CD8-positive, alpha-beta memory T cell (primary cell): ENCODE data around the gene DMRT2. TPM values are rescaled to one million over a fixed set of nuclear protein-coding genes. Genes with fewer than 3 reads are reported as not detected.

Experiments
- CTCF ChIA-PET: fragments of 350-600 bp; sonication (Branson Sonifier 250); formaldehyde crosslinking; loops from one replicate; lab custom pipeline; 2021; ENCODE audit warnings: antibody characterized with exemption; lab: Charles Lee
- POLR2A ChIA-PET: fragments of 350-600 bp; sonication (Branson Sonifier 250); formaldehyde crosslinking; loops from one replicate; lab custom pipeline; 2021; ENCODE audit warnings: antibody characterized with exemption; lab: Charles Lee
- DNase-seq, 5 donors: peaks; one replicate each; pipeline versions ENCODE4 v3.0.0 to v3.0.0-alpha.2; 2020 to 2022; ENCODE audit warnings: mixed read lengths in 1 of 5
- H3K27ac ChIP-seq: one replicate; pipeline ENCODE4 v1.7.0; 2013; ENCODE audit warnings: low read depth, mild to moderate bottlenecking, low read length, moderate library complexity
- H3K27me3 ChIP-seq: 2 replicates; pipeline ENCODE4 v1.7.0; 2013; ENCODE audit warnings: low read length, mild to moderate bottlenecking; ENCODE audit not compliant: insufficient read depth, poor library complexity, severe bottlenecking
- H3K36me3 ChIP-seq: 2 replicates; pipeline ENCODE4 v1.7.0; 2013; ENCODE audit warnings: mild to moderate bottlenecking, low read length, moderate library complexity; ENCODE audit not compliant: insufficient read depth
- H3K4me1 ChIP-seq: 2 replicates; pipeline ENCODE4 v1.7.0; 2013; ENCODE audit warnings: mild to moderate bottlenecking, low read length, moderate library complexity; ENCODE audit not compliant: insufficient read depth
- H3K4me3 ChIP-seq: 2 replicates; pipeline ENCODE4 v1.7.0; 2013; ENCODE audit warnings: mild to moderate bottlenecking, low read length
- H3K9me3 ChIP-seq: 2 replicates; pipeline ENCODE4 v1.7.0; 2013; ENCODE audit warnings: mild to moderate bottlenecking, low read length
- H3K27ac Mint-ChIP-seq, 8 donors: one replicate each; pipeline ENCODE4 v1.8.0; 2020 to 2021; ENCODE audit warnings: mixed read lengths in 8 of 8, mild to moderate bottlenecking in 6 of 8, inconsistent platforms in 3 of 8, moderate library complexity in 3 of 8
- H3K27me3 Mint-ChIP-seq, 2 donors: one replicate each; pipeline ENCODE4 v1.8.0; 2020 to 2021; ENCODE audit warnings: mixed read lengths in 2 of 2, mild to moderate bottlenecking in 1 of 2, moderate library complexity in 1 of 2
- H3K36me3 Mint-ChIP-seq, 3 donors: one replicate each; pipeline ENCODE4 v1.8.0; 2020 to 2021; ENCODE audit warnings: mixed read lengths in 3 of 3, inconsistent platforms in 1 of 3, mild to moderate bottlenecking in 1 of 3
- H3K4me1 Mint-ChIP-seq, 3 donors: one replicate each; pipeline ENCODE4 v1.8.0; 2020 to 2021; ENCODE audit warnings: mixed read lengths in 3 of 3, inconsistent platforms in 1 of 3, mild to moderate bottlenecking in 1 of 3
- H3K4me3 Mint-ChIP-seq, 7 donors: one replicate each; pipeline ENCODE4 v1.8.0; 2020 to 2021; ENCODE audit warnings: mixed read lengths in 7 of 7, mild to moderate bottlenecking in 6 of 7, moderate library complexity in 4 of 7, inconsistent platforms in 2 of 7
- H3K9me3 Mint-ChIP-seq, 5 donors: one replicate each; pipeline ENCODE4 v1.8.0; 2020 to 2022; ENCODE audit warnings: mixed read lengths in 5 of 5, mild to moderate bottlenecking in 3 of 5, moderate library complexity in 2 of 5, inconsistent platforms in 1 of 5
- polyA plus RNA-seq: library from polyadenylated mRNA; unstranded; fragments of 300-500 nt; fragmentation: Illumina TruSeq; gene quantifications from one replicate; pipeline ENCODE4 v1.2.3, GENCODE V29; 2021
- total RNA-seq, 2 experiments: library from RNA; stranded (reverse); gene quantifications; one replicate each; pipeline ENCODE4 v1.2.3, GENCODE V29; 2021

Gene DMRT2
- total and polyA plus RNA-seq, 3 experiments from 2014 or later, result 0.23 TPM; not detected in 2

- Mint-ChIP-seq H3K4me3 (no peak overlapping the region), H3K9me3 (peaks cover 0 to 2% (median 0%) of the 10 kb centered on the region in 5 donors), H3K27me3 (peaks cover 5 to 16% of the 10 kb centered on the region in 2 donors), H3K36me3 (no peaks in the 10 kb centered on the region), H3K27ac (no peak overlapping the region), H3K4me1 (no peaks in the 10 kb centered on the region)
- H3K27me3 ChIP-seq, result no peaks in the 10 kb centered on the region
- CTCF ChIA-PET, result no interaction called here
- H3K4me1 ChIP-seq, result no peaks in the 10 kb centered on the region
- no peaks in the 10 kb centered on the region for H3K9me3 ChIP-seq
- POLR2A ChIA-PET, result no interaction called here
- H3K27ac ChIP-seq, result no peak overlapping the region
- no peak for DNase-seq
- H3K4me3 ChIP-seq, result no peak overlapping the region
- no peaks in the 10 kb centered on the region for H3K36me3 ChIP-seq
Measured at GRCh38 chr9:1083325-1083913, 33.3 kb downstream of the DMRT2 start.

GRCh38 chr9:1085086-1085485 is 34.9 kb downstream of the DMRT2 start:
- H3K36me3 Mint-ChIP-seq, result no peaks in the 10 kb centered on the region
- H3K36me3 ChIP-seq, result no peaks in the 10 kb centered on the region
- H3K4me1 Mint-ChIP-seq, result no peaks in the 10 kb centered on the region
- no peaks in the 10 kb centered on the region for H3K4me1 ChIP-seq
- no peak for DNase-seq
- H3K27ac Mint-ChIP-seq, result no peak overlapping the region
- no peaks in the 10 kb centered on the region for H3K27me3 ChIP-seq
- no peak overlapping the region for H3K4me3 ChIP-seq
- peaks cover 0 to 2% (median 0%) of the 10 kb centered on the region in 5 donors for H3K9me3 Mint-ChIP-seq
- no peak overlapping the region for H3K27ac ChIP-seq
- H3K27me3 Mint-ChIP-seq, result peaks cover 5 to 20% of the 10 kb centered on the region in 2 donors
- ChIA-PET CTCF (no interaction called here), POLR2A (no interaction called here)
- H3K4me3 Mint-ChIP-seq, result no peak overlapping the region
- H3K9me3 ChIP-seq, result no peaks in the 10 kb centered on the region

- H3K36me3 Mint-ChIP-seq, result no peaks in the 10 kb centered on the region
- no peaks in the 10 kb centered on the region for H3K4me1 ChIP-seq
- no peak overlapping the region for H3K4me3 Mint-ChIP-seq
- peaks cover 0 to 2% (median 0%) of the 10 kb centered on the region in 5 donors for H3K9me3 Mint-ChIP-seq
- no peak overlapping the region for H3K27ac Mint-ChIP-seq
- H3K9me3 ChIP-seq, result no peaks in the 10 kb centered on the region
- H3K27me3 ChIP-seq, result no peaks in the 10 kb centered on the region
- H3K27me3 Mint-ChIP-seq, result peaks cover 5 to 24% of the 10 kb centered on the region in 2 donors
- CTCF ChIA-PET, result no interaction called here
- H3K27ac ChIP-seq, result no peak overlapping the region
- POLR2A ChIA-PET, result no interaction called here
- no peak overlapping the region for H3K4me3 ChIP-seq
- DNase-seq, result no peak
- H3K4me1 Mint-ChIP-seq, result no peaks in the 10 kb centered on the region
- no peaks in the 10 kb centered on the region for H3K36me3 ChIP-seq
Measured at GRCh38 chr9:1086517-1086916, 36.4 kb downstream of the DMRT2 start.

GRCh38 chr9:1087120-1087881 is 37.1 kb downstream of the DMRT2 start:
- Mint-ChIP-seq H3K27ac (no peak overlapping the region), H3K27me3 (peaks cover 7 to 21% of the 10 kb centered on the region in 2 donors), H3K9me3 (peaks cover 0 to 2% (median 0%) of the 10 kb centered on the region in 5 donors), H3K36me3 (no peaks in the 10 kb centered on the region), H3K4me1 (no peaks in the 10 kb centered on the region), H3K4me3 (no peak overlapping the region)
- Histone ChIP-seq H3K27me3 (no peaks in the 10 kb centered on the region), H3K36me3 (no peaks in the 10 kb centered on the region), H3K9me3 (no peaks in the 10 kb centered on the region), H3K4me1 (no peaks in the 10 kb centered on the region), H3K4me3 (no peak overlapping the region), H3K27ac (no peak overlapping the region)
- no peak for DNase-seq
- ChIA-PET CTCF (no interaction called here), POLR2A (no interaction called here)

- H3K27me3 Mint-ChIP-seq, result peaks cover 10 to 26% of the 10 kb centered on the region in 2 donors
- no peak for DNase-seq
- Histone ChIP-seq H3K4me3 (no peak overlapping the region), H3K36me3 (no peaks in the 10 kb centered on the region), H3K4me1 (no peaks in the 10 kb centered on the region), H3K27me3 (no peaks in the 10 kb centered on the region), H3K9me3 (no peaks in the 10 kb centered on the region), H3K27ac (no peak overlapping the region)
- H3K36me3 Mint-ChIP-seq, result no peaks in the 10 kb centered on the region
- no peaks in the 10 kb centered on the region for H3K4me1 Mint-ChIP-seq
- ChIA-PET POLR2A (no interaction called here), CTCF (no interaction called here)
- H3K9me3 Mint-ChIP-seq, result peaks cover 0 to 4% (median 2%) of the 10 kb centered on the region in 5 donors
- H3K4me3 Mint-ChIP-seq, result no peak overlapping the region
- H3K27ac Mint-ChIP-seq, result no peak overlapping the region
Measured at GRCh38 chr9:1094749-1095148, 44.6 kb downstream of the DMRT2 start.

GRCh38 chr9:1096155-1096964 is 46.2 kb downstream of the DMRT2 start:
- Mint-ChIP-seq H3K27me3 (peaks cover 13 to 29% of the 10 kb centered on the region in 2 donors), H3K4me3 (no peak overlapping the region), H3K27ac (no peak overlapping the region), H3K36me3 (no peaks in the 10 kb centered on the region), H3K4me1 (no peaks in the 10 kb centered on the region), H3K9me3 (peaks cover 0 to 4% (median 2%) of the 10 kb centered on the region in 5 donors)
- H3K27ac ChIP-seq, result no peak overlapping the region
- no peaks in the 10 kb centered on the region for H3K9me3 ChIP-seq
- H3K36me3 ChIP-seq, result no peaks in the 10 kb centered on the region
- DNase-seq, result no peak
- no peaks in the 10 kb centered on the region for H3K4me1 ChIP-seq
- POLR2A ChIA-PET, result no interaction called here
- H3K27me3 ChIP-seq, result no peaks in the 10 kb centered on the region
- CTCF ChIA-PET, result no interaction called here
- no peak overlapping the region for H3K4me3 ChIP-seq

GRCh38 chr9:1098551-1098950 is 48.4 kb downstream of the DMRT2 start:
- no peak for DNase-seq
- peaks cover 0 to 6% (median 2%) of the 10 kb centered on the region in 5 donors for H3K9me3 Mint-ChIP-seq
- POLR2A ChIA-PET, result no interaction called here
- H3K27ac Mint-ChIP-seq, result no peak overlapping the region
- H3K36me3 Mint-ChIP-seq, result no peaks in the 10 kb centered on the region
- H3K4me3 ChIP-seq, result no peak overlapping the region
- H3K27me3 Mint-ChIP-seq, result peaks cover 14 to 29% of the 10 kb centered on the region in 2 donors
- H3K9me3 ChIP-seq, result no peaks in the 10 kb centered on the region
- CTCF ChIA-PET, result no interaction called here
- H3K4me1 ChIP-seq, result no peaks in the 10 kb centered on the region
- H3K27ac ChIP-seq, result no peak overlapping the region
- no peak overlapping the region for H3K4me3 Mint-ChIP-seq
- peaks cover 0 to 3% (median 0%) of the 10 kb centered on the region in 3 donors for H3K4me1 Mint-ChIP-seq
- no peaks in the 10 kb centered on the region for H3K36me3 ChIP-seq
- no peaks in the 10 kb centered on the region for H3K27me3 ChIP-seq

GRCh38 chr9:1100201-1100600 is 50.0 kb downstream of the DMRT2 start:
- Histone ChIP-seq H3K4me1 (no peaks in the 10 kb centered on the region), H3K36me3 (no peaks in the 10 kb centered on the region), H3K27ac (no peak overlapping the region), H3K9me3 (no peaks in the 10 kb centered on the region), H3K27me3 (no peaks in the 10 kb centered on the region), H3K4me3 (no peak overlapping the region)
- ChIA-PET POLR2A (no interaction called here), CTCF (no interaction called here)
- Mint-ChIP-seq H3K9me3 (peaks cover 0 to 8% (median 5%) of the 10 kb centered on the region in 5 donors), H3K27ac (no peak overlapping the region), H3K4me3 (no peak overlapping the region), H3K4me1 (peaks cover 0 to 3% (median 0%) of the 10 kb centered on the region in 3 donors), H3K36me3 (no peaks in the 10 kb centered on the region), H3K27me3 (peaks cover 14 to 29% of the 10 kb centered on the region in 2 donors)
- no peak for DNase-seq
